Measurements from ENCODE around the gene CHD6. TPM values are rescaled to one million over a fixed set of nuclear protein-coding genes. Genes with fewer than 3 reads are reported as not detected.

The CHD6 gene
- total RNA-seq, 1 experiment from 2014 or later = 80.5 TPM

- DNase-seq = no peak
- intact Hi-C loops (cut with micrococcal nuclease; ENCODE audit: unreplicated experiment) = no loop called here
- no peak overlapping the region for H3K4me3 ChIP-seq (ENCODE audit: low read depth, low read length)
- peaks cover 6% of the 10 kb centered on the region for H3K4me1 ChIP-seq
- H3K9me3 ChIP-seq = no peaks in the 10 kb centered on the region
- H3K4me1 Mint-ChIP-seq (ENCODE audit: low read depth, unreplicated experiment) = peaks cover 5% of the 10 kb centered on the region
- H3K36me3 ChIP-seq (ENCODE audit: control insufficient read depth, insufficient read depth, low read length) = no peaks in the 10 kb centered on the region
- TF ChIP-seq CTCF (IDR thresholded peaks at IDR 0.05; ENCODE audit: insufficient read depth in 1 of 2, low read depth in 1 of 2, low read length in 1 of 2, severe bottlenecking in 1 of 2, unreplicated experiment in 1 of 2) = no peak
- H3K27me3 Mint-ChIP-seq (ENCODE audit: insufficient read depth, unreplicated experiment) = peaks cover 4% of the 10 kb centered on the region
- no peak overlapping the region for H3K4me3 Mint-ChIP-seq (ENCODE audit: unreplicated experiment)
- H3K9me3 Mint-ChIP-seq (ENCODE audit: unreplicated experiment) = no peaks in the 10 kb centered on the region
- no peak overlapping the region for H3K27ac Mint-ChIP-seq (ENCODE audit: unreplicated experiment)
- BruUV-seq (replicated peaks) = no TSS peak
- ChIA-PET CTCF (no interaction called here), POLR2A (no interaction called here)
- no peaks in the 10 kb centered on the region for H3K36me3 Mint-ChIP-seq (ENCODE audit: insufficient read depth, unreplicated experiment)
- 0 out of 2 replicates have a peak, but pooled peaks cover 3% of the 10 kb centered on the region for H3K27me3 ChIP-seq (replicated peaks; ENCODE audit: control insufficient read depth, insufficient read depth, low read length)
These were observed 20.3 kb upstream of the CHD6 start for GRCh38 chr20:41638456-41638855.

GRCh38 chr20:41635158-41635557 is 17.0 kb upstream of the CHD6 start:
- Histone ChIP-seq H3K4me3 (ENCODE audit: low read depth, low read length) (no peak overlapping the region), H3K27me3 (replicated peaks; ENCODE audit: control insufficient read depth, insufficient read depth, low read length) (0 out of 2 replicates have a peak, but pooled peaks cover 3% of the 10 kb centered on the region), H3K4me1 (no peaks in the 10 kb centered on the region), H3K36me3 (ENCODE audit: control insufficient read depth, insufficient read depth, low read length) (no peaks in the 10 kb centered on the region), H3K9me3 (no peaks in the 10 kb centered on the region)
- no peaks in the 10 kb centered on the region for H3K36me3 Mint-ChIP-seq (ENCODE audit: insufficient read depth, unreplicated experiment)
- no peak for DNase-seq
- no peak overlapping the region for H3K27ac Mint-ChIP-seq (ENCODE audit: unreplicated experiment)
- BruUV-seq (replicated peaks) = no TSS peak
- ChIA-PET CTCF (interaction anchor here (0.6 to 1.3 kb wide), 2 partner anchors 17 to 60 kb away, joined by 3 read pairs; partner anchors contain the start of gene CHD6), POLR2A (no interaction called here)
- H3K9me3 Mint-ChIP-seq (ENCODE audit: unreplicated experiment) = no peaks in the 10 kb centered on the region
- H3K27me3 Mint-ChIP-seq (ENCODE audit: insufficient read depth, unreplicated experiment) = peaks cover 4% of the 10 kb centered on the region
- H3K4me1 Mint-ChIP-seq (ENCODE audit: low read depth, unreplicated experiment) = no peaks in the 10 kb centered on the region
- intact Hi-C loops (cut with micrococcal nuclease; ENCODE audit: unreplicated experiment) = no loop called here
- H3K4me3 Mint-ChIP-seq (ENCODE audit: unreplicated experiment) = no peak overlapping the region
- no peak for TF ChIP-seq CTCF (IDR thresholded peaks at IDR 0.05; ENCODE audit: insufficient read depth in 1 of 2, low read depth in 1 of 2, low read length in 1 of 2, severe bottlenecking in 1 of 2, unreplicated experiment in 1 of 2)

GRCh38 chr20:41632896-41633295 is 14.7 kb upstream of the CHD6 start:
- no peak for DNase-seq
- Mint-ChIP-seq H3K4me3 (ENCODE audit: unreplicated experiment) (no peak overlapping the region), H3K27ac (ENCODE audit: unreplicated experiment) (no peak overlapping the region), H3K27me3 (ENCODE audit: insufficient read depth, unreplicated experiment) (no peaks in the 10 kb centered on the region), H3K4me1 (ENCODE audit: low read depth, unreplicated experiment) (no peaks in the 10 kb centered on the region), H3K36me3 (ENCODE audit: insufficient read depth, unreplicated experiment) (no peaks in the 10 kb centered on the region), H3K9me3 (ENCODE audit: unreplicated experiment) (no peaks in the 10 kb centered on the region)
- no peak overlapping the region for H3K4me3 ChIP-seq (ENCODE audit: low read depth, low read length)
- intact Hi-C loops (cut with micrococcal nuclease; ENCODE audit: unreplicated experiment) = no loop called here
- no peaks in the 10 kb centered on the region for H3K9me3 ChIP-seq
- no peaks in the 10 kb centered on the region for H3K36me3 ChIP-seq (ENCODE audit: control insufficient read depth, insufficient read depth, low read length)
- BruUV-seq (replicated peaks) = no TSS peak
- H3K27me3 ChIP-seq (replicated peaks; ENCODE audit: control insufficient read depth, insufficient read depth, low read length) = no peaks in the 10 kb centered on the region
- ChIA-PET POLR2A (no interaction called here), CTCF (no interaction called here)
- no peak for TF ChIP-seq CTCF (IDR thresholded peaks at IDR 0.05; ENCODE audit: insufficient read depth in 1 of 2, low read depth in 1 of 2, low read length in 1 of 2, severe bottlenecking in 1 of 2, unreplicated experiment in 1 of 2)
- H3K4me1 ChIP-seq = no peaks in the 10 kb centered on the region
